Endothelial cell (in vitro differentiated cells): ENCODE results near the gene SERTAD1. TPM values are rescaled to one million over a fixed set of nuclear protein-coding genes. Genes with fewer than 3 reads are reported as not detected.
"Not testable (repeated sequence)": the region's sequence is repeated elsewhere in the genome, so short reads cannot be mapped to it uniquely, and the experiment has no call there.

ENCODE experiments used
- DNase-seq: peaks from one replicate; pipeline ENCODE4 v3.0.0; 2021; ENCODE audit warnings: low spot score
- H3K27ac Mint-ChIP-seq: one replicate; pipeline ENCODE4 v1.8.0; 2021; ENCODE audit warnings: mixed read lengths, inconsistent platforms; ENCODE audit not compliant: unreplicated experiment
- H3K27me3 Mint-ChIP-seq: one replicate; pipeline ENCODE4 v1.8.0; 2021; ENCODE audit warnings: mild to moderate bottlenecking, moderate library complexity, mixed read lengths, inconsistent platforms; ENCODE audit not compliant: unreplicated experiment
- H3K36me3 Mint-ChIP-seq: one replicate; pipeline ENCODE4 v1.8.0; 2021; ENCODE audit warnings: mild to moderate bottlenecking, low read depth, mixed read lengths, inconsistent platforms; ENCODE audit not compliant: unreplicated experiment
- H3K4me1 Mint-ChIP-seq: one replicate; pipeline ENCODE4 v1.8.0; 2021; ENCODE audit warnings: mild to moderate bottlenecking, mixed read lengths, inconsistent platforms; ENCODE audit not compliant: unreplicated experiment
- H3K4me3 Mint-ChIP-seq: one replicate; pipeline ENCODE4 v1.8.0; 2021; ENCODE audit warnings: mild to moderate bottlenecking, mixed read lengths, inconsistent platforms; ENCODE audit not compliant: unreplicated experiment
- H3K9me3 Mint-ChIP-seq: one replicate; pipeline ENCODE4 v1.8.0; 2021; ENCODE audit warnings: mixed read lengths, inconsistent platforms; ENCODE audit not compliant: unreplicated experiment
- CTCF ChIP-seq: fragments of 200-600 bp; sonication (generic); IDR thresholded peaks from one replicate; pipeline ENCODE4 v1.5.0; 2021; ENCODE audit warnings: antibody characterized with exemption; ENCODE audit not compliant: unreplicated experiment
- total RNA-seq: library from RNA; stranded (reverse); fragmentation: NEBNext Ultra II Directional; extraction: Animal tissue kit (Norgen Biotek cat#: 25700); gene quantifications from one replicate; pipeline ENCODE4 v1.2.1, GENCODE V29; 2021; ENCODE audit not compliant: unreplicated experiment

The SERTAD1 gene
- total RNA-seq, 1 donor from 2014 or later = 11.8 TPM

DNA sequence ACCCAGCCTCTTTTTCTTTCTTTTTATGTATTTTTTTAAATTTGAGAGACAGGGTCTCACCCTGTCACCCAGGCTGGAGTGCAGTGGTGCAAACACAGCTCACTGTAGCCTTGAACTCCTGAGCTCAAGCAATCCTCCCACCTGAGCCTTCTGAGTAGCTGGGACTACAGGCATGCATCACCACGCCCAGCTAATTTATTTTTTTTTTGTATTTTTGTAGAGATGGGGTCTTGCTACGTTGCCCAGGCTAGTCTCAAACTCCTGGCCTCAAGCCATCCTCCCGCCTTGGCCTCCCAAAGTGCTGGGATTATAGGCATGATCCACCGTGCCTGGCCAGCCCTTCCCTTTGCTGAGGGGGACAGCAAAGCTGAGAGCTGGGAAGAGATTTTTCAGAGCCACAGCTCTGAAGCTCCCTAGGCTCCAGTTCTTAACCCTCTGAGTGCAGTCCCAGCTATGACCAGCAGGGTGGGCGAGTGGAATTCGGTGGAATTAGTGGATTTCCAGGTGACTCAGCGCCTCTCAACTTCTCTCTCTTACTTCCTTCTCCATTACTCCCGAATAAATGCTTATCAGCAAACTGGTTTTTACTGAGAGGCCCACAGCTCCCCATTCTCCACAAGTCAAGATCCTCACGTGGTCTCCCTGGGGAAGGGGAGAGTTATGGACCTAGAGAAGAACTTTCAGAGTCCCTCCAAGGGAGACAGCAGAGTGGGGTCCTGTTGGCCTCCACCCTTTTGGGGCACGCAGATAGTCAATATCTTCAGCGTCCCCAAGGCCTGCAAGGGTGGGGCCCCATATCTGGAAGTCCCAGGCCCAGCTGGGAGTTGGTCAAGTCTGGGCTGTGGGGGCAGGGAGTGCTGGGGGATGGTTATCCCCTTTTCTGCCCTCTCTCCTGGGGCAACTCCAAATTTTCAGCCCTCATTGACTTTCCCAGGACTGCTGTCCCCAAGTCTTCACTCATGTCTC lies 38.5 kb upstream of the SERTAD1 start:
- Mint-ChIP-seq H3K27ac (no peak overlapping the region), H3K9me3 (no peaks in the 10 kb centered on the region), H3K4me1 (peaks cover 10% of the 10 kb centered on the region), H3K36me3 (peaks cover 4% of the 10 kb centered on the region), H3K4me3 (peak overlapping the region; percentile 81), H3K27me3 (peaks cover 14% of the 10 kb centered on the region)
- TF ChIP-seq CTCF = peak; percentile 88
- DNase-seq = peak; percentile 86

- not testable (repeated sequence) for H3K27ac Mint-ChIP-seq, H3K4me3 Mint-ChIP-seq, DNase-seq, H3K36me3 Mint-ChIP-seq, H3K9me3 Mint-ChIP-seq, H3K4me1 Mint-ChIP-seq
- peaks cover 14% of the 10 kb centered on the region for H3K27me3 Mint-ChIP-seq
These were observed 37.8 kb upstream of the SERTAD1 start for GRCh38 chr19:40463587-40464037.

GRCh38 chr19:40461669-40462221 lies 36.0 kb upstream of the SERTAD1 start:
- H3K27me3 Mint-ChIP-seq = peaks cover 6% of the 10 kb centered on the region
- H3K36me3 Mint-ChIP-seq = peaks cover 4% of the 10 kb centered on the region
- no peak overlapping the region for H3K4me3 Mint-ChIP-seq
- H3K27ac Mint-ChIP-seq = no peak overlapping the region
- TF ChIP-seq CTCF = no peak
- no peak for DNase-seq
- no peaks in the 10 kb centered on the region for H3K9me3 Mint-ChIP-seq
- peaks cover 10% of the 10 kb centered on the region for H3K4me1 Mint-ChIP-seq

GRCh38 chr19:40460185-40460584 lies 34.4 kb upstream of the SERTAD1 start:
- H3K27ac Mint-ChIP-seq = no peak overlapping the region
- H3K4me1 Mint-ChIP-seq = no peaks in the 10 kb centered on the region
- H3K4me3 Mint-ChIP-seq = no peak overlapping the region
- no peaks in the 10 kb centered on the region for H3K36me3 Mint-ChIP-seq
- TF ChIP-seq CTCF = no peak
- H3K27me3 Mint-ChIP-seq = peaks cover 2% of the 10 kb centered on the region
- H3K9me3 Mint-ChIP-seq = no peaks in the 10 kb centered on the region
- no peak for DNase-seq

GRCh38 chr19:40458597-40458974 lies 32.8 kb upstream of the SERTAD1 start:
- Mint-ChIP-seq H3K36me3 (no peaks in the 10 kb centered on the region), H3K27ac (no peak overlapping the region), H3K9me3 (no peaks in the 10 kb centered on the region), H3K4me1 (no peaks in the 10 kb centered on the region), H3K27me3 (peaks cover 2% of the 10 kb centered on the region), H3K4me3 (no peak overlapping the region)
- DNase-seq = no peak
- no peak for TF ChIP-seq CTCF
